ENCODE data around the gene CFLAR.
"Not testable (repeated sequence)": the region's sequence is repeated elsewhere in the genome, so short reads cannot be mapped to it uniquely, and the experiment has no call there.

Gene CFLAR

GRCh38 chr2:201148434-201148990 is 32.5 kb downstream of the CFLAR start:
- TF ChIP-seq ATF2 (tag by site-specific recombination; IDR thresholded peaks at IDR 0.05; ENCODE audit: low read depth), result no peak
- TF ChIP-seq KLF9 (tag by site-specific recombination; IDR thresholded peaks at IDR 0.05; ENCODE audit: low read depth), result no peak
- no peak for TF ChIP-seq ZNF792 (tag by site-specific recombination; IDR thresholded peaks at IDR 0.05)
- no peak for TF ChIP-seq ZBTB1 (tag by site-specific recombination; IDR thresholded peaks at IDR 0.05)
- no peak for TF ChIP-seq AEBP2 (tag by site-specific recombination; IDR thresholded peaks at IDR 0.05; ENCODE audit: borderline replicate concordance)
- peak; percentile 16; the same call in 1 of the 2 replicates for TF ChIP-seq PRDM1 (tag by site-specific recombination; IDR thresholded peaks at IDR 0.05)
- ChIA-PET POLR2A (no interaction called here), CTCF (interaction anchor here (0.7 to 1.5 kb wide), 9 partner anchors 9 to 186 kb away, joined by 3 to 6 read pairs (median 3); no protein-coding TSS in a partner anchor)
- no peak overlapping the region for H3K4me3 ChIP-seq (ENCODE audit: low read depth, low read length)
- H3K4me1 ChIP-seq (ENCODE audit: control insufficient read depth, insufficient read depth, low read length), result no peaks in the 10 kb centered on the region
- H3K27ac ChIP-seq (ENCODE audit: extremely low read depth, low read depth, low read length), result no peak overlapping the region
- H3K36me3 ChIP-seq (ENCODE audit: control insufficient read depth in 2 of 2, insufficient read depth in 1 of 2, low read length in 2 of 2), result peaks cover 0 to 18% of the 10 kb centered on the region in 2 experiments; a peak in 2 of 3 replicates
- H3K9me3 ChIP-seq (ENCODE audit: control insufficient read depth, insufficient read depth, low read depth, low read length), result no peaks in the 10 kb centered on the region

GRCh38 chr2:201149064-201149820 is 33.3 kb downstream of the CFLAR start:
- Histone ChIP-seq H3K4me3 (ENCODE audit: low read depth, low read length) (no peak overlapping the region), H3K27ac (ENCODE audit: extremely low read depth, low read depth, low read length) (no peak overlapping the region), H3K4me1 (ENCODE audit: control insufficient read depth, insufficient read depth, low read length) (no peaks in the 10 kb centered on the region), H3K36me3 (ENCODE audit: control insufficient read depth in 2 of 2, insufficient read depth in 1 of 2, low read length in 2 of 2) (peaks cover 0 to 18% of the 10 kb centered on the region in 2 experiments; a peak in 2 of 3 replicates), H3K9me3 (ENCODE audit: control insufficient read depth, insufficient read depth, low read depth, low read length) (no peaks in the 10 kb centered on the region)
- CTCF ChIA-PET, result interaction anchor here (0.7 to 1.5 kb wide), 8 partner anchors 9 to 186 kb away, joined by 3 to 6 read pairs (median 3); no protein-coding TSS in a partner anchor
- TF ChIP-seq PRDM10 (tag by site-specific recombination; IDR thresholded peaks at IDR 0.05), result no peak
- no peak for TF ChIP-seq ZNF138 (tag by site-specific recombination; IDR thresholded peaks at IDR 0.05; ENCODE audit: borderline replicate concordance)
- TF ChIP-seq MYNN (tag by site-specific recombination; IDR thresholded peaks at IDR 0.05; ENCODE audit: borderline replicate concordance), result no peak
- TF ChIP-seq ZNF121 (tag by site-specific recombination; IDR thresholded peaks at IDR 0.05), result no peak
- TF ChIP-seq ZNF18 (tag by site-specific recombination; IDR thresholded peaks at IDR 0.05), result no peak
- no peak for TF ChIP-seq HOXD13 (CRISPR knock-in tag; IDR thresholded peaks at IDR 0.05; ENCODE audit: borderline replicate concordance)
- TF ChIP-seq PRDM1 (tag by site-specific recombination; IDR thresholded peaks at IDR 0.05), result no peak
- no peak for TF ChIP-seq ZNF654 (tag by site-specific recombination; IDR thresholded peaks at IDR 0.05; ENCODE audit: low read depth)
- no peak for TF ChIP-seq PRDM4 (tag by site-specific recombination; IDR thresholded peaks at IDR 0.05)
- TF ChIP-seq ZNF626 (tag by site-specific recombination; IDR thresholded peaks at IDR 0.05), result no peak
- no peak for TF ChIP-seq ZSCAN23 (tag by site-specific recombination; IDR thresholded peaks at IDR 0.05)
- TF ChIP-seq ZNF707 (tag by site-specific recombination; IDR thresholded peaks at IDR 0.05), result no peak
- TF ChIP-seq ZNF501 (tag by site-specific recombination; IDR thresholded peaks at IDR 0.05), result no peak
- no peak for TF ChIP-seq ZNF596 (tag by site-specific recombination; IDR thresholded peaks at IDR 0.05)
- POLR2A ChIA-PET, result no interaction called here

GRCh38 chr2:201149821-201150165 is 33.8 kb downstream of the CFLAR start:
- POLR2A ChIA-PET, result not testable (repeated sequence)
- CTCF ChIA-PET, result interaction anchor here (0.7 to 1.3 kb wide), 2 partner anchors 8 to 442 kb away, joined by 4 to 6 read pairs; no protein-coding TSS in a partner anchor

More at GRCh38 chr2:201149821-201150165, 33.8 kb downstream of the CFLAR start:
- H3K9me3 ChIP-seq (ENCODE audit: control insufficient read depth, insufficient read depth, low read depth, low read length); H3K4me1 ChIP-seq (ENCODE audit: control insufficient read depth, insufficient read depth, low read length); H3K4me3 ChIP-seq (ENCODE audit: low read depth, low read length); H3K27ac ChIP-seq (ENCODE audit: extremely low read depth, low read depth, low read length): not testable (repeated sequence)
- H3K36me3 ChIP-seq (ENCODE audit: control insufficient read depth in 2 of 2, insufficient read depth in 1 of 2, low read length in 2 of 2), result peaks cover 0 to 18% of the 10 kb centered on the region in 2 experiments; a peak in 2 of 3 replicates

All from HEK293 (cell line).